Esophagus squamous epithelium (tissue), 4 donors: Measurements from ENCODE around the gene S100B.

Experiments
- CTCF ChIP-seq, 6 experiments: fragments of 450-650 bp in 4 of 6; fragments of 200-600 bp in 2 of 6; sonication (generic) in 2 of 6; IDR thresholded peaks; one replicate each; pipeline ENCODE4 v1.5.1; 2016 to 2019; ENCODE audit warnings: antibody characterized with exemption in 6 of 6, mild to moderate bottlenecking in 4 of 6, moderate library complexity in 4 of 6
- POLR2A ChIP-seq, 4 donors: fragments of 450-650 bp; IDR thresholded peaks; one replicate each; pipeline ENCODE4 v1.6.1; 2017; ENCODE audit warnings: antibody characterized with exemption in 4 of 4, mild to moderate bottlenecking in 4 of 4, moderate library complexity in 3 of 4

GRCh38 chr21:46628868-46629267 is 24.0 kb upstream of the S100B start:
- no peak for TF ChIP-seq CTCF (IDR thresholded peaks at IDR 0.05)
- no peak for TF ChIP-seq POLR2A (IDR thresholded peaks at IDR 0.05)
